ENCODE results near the gene NCOA5. TPM values are rescaled to one million over a fixed set of nuclear protein-coding genes. Genes with fewer than 3 reads are reported as not detected.

NCOA5 gene
- total and polyA plus RNA-seq, 10 of the 15 experiments (the other 5 are each of a cell fraction or from before 2014, with no cell fraction given), result 7.7 to 38.1 (median 30.1) TPM

DNA sequence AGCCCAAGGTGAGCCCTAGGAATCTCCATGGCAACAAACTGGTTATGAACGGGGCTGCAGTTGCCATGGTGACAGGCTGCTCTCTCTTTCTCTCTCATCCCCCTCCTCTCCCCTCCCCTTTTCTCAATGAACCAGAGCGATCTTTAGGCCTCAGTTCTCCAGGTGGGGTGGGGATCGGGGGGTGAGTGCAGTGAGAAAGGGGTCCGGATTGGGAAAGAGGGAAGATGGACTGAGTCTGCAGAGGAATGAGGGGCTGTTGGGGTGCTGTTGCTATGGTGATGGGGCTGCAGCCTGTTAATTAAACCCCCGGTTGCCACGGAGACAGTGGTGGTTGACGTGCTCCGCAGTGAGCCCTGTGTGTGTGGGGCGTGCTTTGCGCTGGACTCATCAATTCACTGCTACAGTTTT is 64.4 kb downstream of the NCOA5 start:
- H3K4me2 ChIP-seq (ENCODE audit: control insufficient read depth, insufficient read depth), result no peak overlapping the region
- ChIA-PET CTCF (interaction anchor here (0.9 to 1.1 kb wide), 5 partner anchors 55 to 150 kb away, joined by 3 to 4 read pairs (median 3); no protein-coding TSS in a partner anchor), RAD21 (ENCODE audit: unreplicated experiment) (interaction anchor here (0.9 to 1.3 kb wide), 3 partner anchors 11 to 150 kb away, joined by 3 to 4 read pairs (median 3); no protein-coding TSS in a partner anchor), POLR2A (no interaction called here), SMC1A (ENCODE audit: uncharacterized antibody, unreplicated experiment) (interaction anchor here (1.4 to 1.5 kb wide), 2 partner anchors 83 to 124 kb away, joined by 3 to 7 read pairs; no protein-coding TSS in a partner anchor)
- no peak overlapping the region for H3K27ac ChIP-seq (ENCODE audit: control insufficient read depth, insufficient read depth)
- intact Hi-C loops (cut with micrococcal nuclease; ENCODE audit: unreplicated experiment) (no loop called here), in situ Hi-C loops (cut with MboI) (no loop called here)
- no peaks in the 10 kb centered on the region for H3K36me3 ChIP-seq (ENCODE audit: control insufficient read depth in 2 of 2, insufficient read depth in 2 of 2, low read length in 1 of 2)
- WGBS (ENCODE audit: insufficient coverage, insufficient replicate concordance, low lambda C conversion rate, missing lambda C conversion rate), result 58% methylated on average over 10 of the region's 10 CpGs
- BruUV-seq (replicated peaks), result no TSS peak
- no peak overlapping the region for H2AFZ ChIP-seq (ENCODE audit: control insufficient read depth, low read depth, low read length)
- H3K9ac ChIP-seq (ENCODE audit: control insufficient read depth, insufficient read depth, low read length), result no peak overlapping the region
- DNase-seq (ENCODE audit: low read depth, low spot score), result no peak
- no peak for ATAC-seq
- no peaks in the 10 kb centered on the region for H3K9me3 ChIP-seq (replicated peaks; ENCODE audit: control insufficient read depth, insufficient read depth, low read length)
- no peaks in the 10 kb centered on the region for H4K20me1 ChIP-seq (ENCODE audit: control insufficient read depth, insufficient read depth)
- H3K4me1 ChIP-seq (ENCODE audit: control insufficient read depth, insufficient read depth, low read length), result no peaks in the 10 kb centered on the region
- FAIRE-seq, result no peak
- H3K79me2 ChIP-seq (ENCODE audit: control insufficient read depth, insufficient read depth, low read length), result no peaks in the 10 kb centered on the region
- H3K4me3 ChIP-seq, result no peak overlapping the region
- H3K27me3 ChIP-seq (replicated peaks in 1 of 2; ENCODE audit: control insufficient read depth in 2 of 2, insufficient read depth in 2 of 2, low read length in 1 of 2), result peaks cover 2 to 6% of the 10 kb centered on the region in 2 experiments; a peak in 3 of 4 replicates
- TF ChIP-seq, protein P1, sequence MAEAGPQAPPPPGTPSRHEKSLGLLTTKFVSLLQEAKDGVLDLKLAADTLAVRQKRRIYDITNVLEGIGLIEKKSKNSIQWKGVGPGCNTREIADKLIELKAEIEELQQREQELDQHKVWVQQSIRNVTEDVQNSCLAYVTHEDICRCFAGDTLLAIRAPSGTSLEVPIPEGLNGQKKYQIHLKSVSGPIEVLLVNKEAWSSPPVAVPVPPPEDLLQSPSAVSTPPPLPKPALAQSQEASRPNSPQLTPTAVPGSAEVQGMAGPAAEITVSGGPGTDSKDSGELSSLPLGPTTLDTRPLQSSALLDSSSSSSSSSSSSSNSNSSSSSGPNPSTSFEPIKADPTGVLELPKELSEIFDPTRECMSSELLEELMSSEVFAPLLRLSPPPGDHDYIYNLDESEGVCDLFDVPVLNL (IDR thresholded peaks at IDR 0.05; ENCODE audit: low read depth, low read length), result no peak
- TF ChIP-seq FOXM1 (IDR thresholded peaks at IDR 0.05; ENCODE audit: low read depth, low read length), result no peak
- TF ChIP-seq HCFC1 (IDR thresholded peaks at IDR 0.05; ENCODE audit: low read length), result no peak
- TF ChIP-seq SMAD5 (IDR thresholded peaks at IDR 0.05; ENCODE audit: low read depth), result no peak
- no peak for TF ChIP-seq EGR1 (IDR thresholded peaks at IDR 0.05; ENCODE audit: borderline replicate concordance in 1 of 2, low read depth in 2 of 2, low read length in 2 of 2)
- TF ChIP-seq ZNF384 (IDR thresholded peaks at IDR 0.05; ENCODE audit: borderline replicate concordance, low read depth, low read length), result no peak
- TF ChIP-seq SIN3A (IDR thresholded peaks at IDR 0.05; ENCODE audit: low read depth, low read length), result no peak
- TF ChIP-seq, protein P2, sequence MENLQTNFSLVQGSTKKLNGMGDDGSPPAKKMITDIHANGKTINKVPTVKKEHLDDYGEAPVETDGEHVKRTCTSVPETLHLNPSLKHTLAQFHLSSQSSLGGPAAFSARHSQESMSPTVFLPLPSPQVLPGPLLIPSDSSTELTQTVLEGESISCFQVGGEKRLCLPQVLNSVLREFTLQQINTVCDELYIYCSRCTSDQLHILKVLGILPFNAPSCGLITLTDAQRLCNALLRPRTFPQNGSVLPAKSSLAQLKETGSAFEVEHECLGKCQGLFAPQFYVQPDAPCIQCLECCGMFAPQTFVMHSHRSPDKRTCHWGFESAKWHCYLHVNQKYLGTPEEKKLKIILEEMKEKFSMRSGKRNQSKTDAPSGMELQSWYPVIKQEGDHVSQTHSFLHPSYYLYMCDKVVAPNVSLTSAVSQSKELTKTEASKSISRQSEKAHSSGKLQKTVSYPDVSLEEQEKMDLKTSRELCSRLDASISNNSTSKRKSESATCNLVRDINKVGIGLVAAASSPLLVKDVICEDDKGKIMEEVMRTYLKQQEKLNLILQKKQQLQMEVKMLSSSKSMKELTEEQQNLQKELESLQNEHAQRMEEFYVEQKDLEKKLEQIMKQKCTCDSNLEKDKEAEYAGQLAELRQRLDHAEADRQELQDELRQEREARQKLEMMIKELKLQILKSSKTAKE (IDR thresholded peaks at IDR 0.05; ENCODE audit: low read depth, poor library complexity, severe bottlenecking), result no peak
- no peak for TF ChIP-seq TCF7 (IDR thresholded peaks at IDR 0.05; ENCODE audit: borderline replicate concordance)
- TF ChIP-seq CREB1 (IDR thresholded peaks at IDR 0.05; ENCODE audit: low read depth), result no peak
- TF ChIP-seq, protein P3, sequence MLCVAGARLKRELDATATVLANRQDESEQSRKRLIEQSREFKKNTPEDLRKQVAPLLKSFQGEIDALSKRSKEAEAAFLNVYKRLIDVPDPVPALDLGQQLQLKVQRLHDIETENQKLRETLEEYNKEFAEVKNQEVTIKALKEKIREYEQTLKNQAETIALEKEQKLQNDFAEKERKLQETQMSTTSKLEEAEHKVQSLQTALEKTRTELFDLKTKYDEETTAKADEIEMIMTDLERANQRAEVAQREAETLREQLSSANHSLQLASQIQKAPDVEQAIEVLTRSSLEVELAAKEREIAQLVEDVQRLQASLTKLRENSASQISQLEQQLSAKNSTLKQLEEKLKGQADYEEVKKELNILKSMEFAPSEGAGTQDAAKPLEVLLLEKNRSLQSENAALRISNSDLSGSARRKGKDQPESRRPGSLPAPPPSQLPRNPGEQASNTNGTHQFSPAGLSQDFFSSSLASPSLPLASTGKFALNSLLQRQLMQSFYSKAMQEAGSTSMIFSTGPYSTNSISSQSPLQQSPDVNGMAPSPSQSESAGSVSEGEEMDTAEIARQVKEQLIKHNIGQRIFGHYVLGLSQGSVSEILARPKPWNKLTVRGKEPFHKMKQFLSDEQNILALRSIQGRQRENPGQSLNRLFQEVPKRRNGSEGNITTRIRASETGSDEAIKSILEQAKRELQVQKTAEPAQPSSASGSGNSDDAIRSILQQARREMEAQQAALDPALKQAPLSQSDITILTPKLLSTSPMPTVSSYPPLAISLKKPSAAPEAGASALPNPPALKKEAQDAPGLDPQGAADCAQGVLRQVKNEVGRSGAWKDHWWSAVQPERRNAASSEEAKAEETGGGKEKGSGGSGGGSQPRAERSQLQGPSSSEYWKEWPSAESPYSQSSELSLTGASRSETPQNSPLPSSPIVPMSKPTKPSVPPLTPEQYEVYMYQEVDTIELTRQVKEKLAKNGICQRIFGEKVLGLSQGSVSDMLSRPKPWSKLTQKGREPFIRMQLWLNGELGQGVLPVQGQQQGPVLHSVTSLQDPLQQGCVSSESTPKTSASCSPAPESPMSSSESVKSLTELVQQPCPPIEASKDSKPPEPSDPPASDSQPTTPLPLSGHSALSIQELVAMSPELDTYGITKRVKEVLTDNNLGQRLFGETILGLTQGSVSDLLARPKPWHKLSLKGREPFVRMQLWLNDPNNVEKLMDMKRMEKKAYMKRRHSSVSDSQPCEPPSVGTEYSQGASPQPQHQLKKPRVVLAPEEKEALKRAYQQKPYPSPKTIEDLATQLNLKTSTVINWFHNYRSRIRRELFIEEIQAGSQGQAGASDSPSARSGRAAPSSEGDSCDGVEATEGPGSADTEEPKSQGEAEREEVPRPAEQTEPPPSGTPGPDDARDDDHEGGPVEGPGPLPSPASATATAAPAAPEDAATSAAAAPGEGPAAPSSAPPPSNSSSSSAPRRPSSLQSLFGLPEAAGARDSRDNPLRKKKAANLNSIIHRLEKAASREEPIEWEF (IDR thresholded peaks at IDR 0.05; ENCODE audit: insufficient replicate concordance, low read depth, low read length), result no peak
- TF ChIP-seq POLR2A (IDR thresholded peaks at IDR 0.05; ENCODE audit: low read depth, low read length), result no peak
- TF ChIP-seq RCOR1 (conservative IDR thresholded peaks at IDR 0.05; ENCODE audit: low read depth, low read length), result no peak
- TF ChIP-seq ASH2L (IDR thresholded peaks at IDR 0.05; ENCODE audit: borderline replicate concordance, low read depth), result no peak

All from GM12878 (cell line).